Mesendoderm (in vitro differentiated cells): ENCODE data around the gene RAB37.

Experiments
- DNase-seq: peaks from one replicate; pipeline ENCODE4 v3.0.0; 2013
- H2AK5ac ChIP-seq: 2 replicates; pipeline ENCODE4 v1.6.1; 2013; ENCODE audit warnings: low read length, inconsistent platforms
- H2BK120ac ChIP-seq: 2 replicates; pipeline ENCODE4 v1.6.1; 2013; ENCODE audit warnings: low read depth, mild to moderate bottlenecking, low read length, moderate library complexity, mixed read lengths
- H2BK15ac ChIP-seq: replicated peaks from 2 replicates; pipeline ENCODE4 v1.6.1; 2013; ENCODE audit warnings: low read depth, mild to moderate bottlenecking, moderate library complexity
- H2BK5ac ChIP-seq: 2 replicates; pipeline ENCODE4 v1.6.1; 2013; ENCODE audit warnings: low read length, inconsistent platforms
- H3K18ac ChIP-seq: 2 replicates; pipeline ENCODE4 v1.6.1; 2013; ENCODE audit warnings: mild to moderate bottlenecking, low read length, mixed read lengths
- H3K23ac ChIP-seq: one replicate; pipeline ENCODE4 v1.6.1; 2013; ENCODE audit warnings: low read length
- H3K27ac ChIP-seq: 2 replicates; pipeline ENCODE4 v1.5.1; 2013; ENCODE audit warnings: low read depth, mild to moderate bottlenecking, inconsistent platforms, low read length, moderate library complexity
- H3K27me3 ChIP-seq: 2 replicates; pipeline ENCODE4 v1.6.1; 2013; ENCODE audit warnings: low read length, control low read depth, mild to moderate bottlenecking, inconsistent platforms; ENCODE audit not compliant: insufficient read depth, poor library complexity
- H3K36me3 ChIP-seq: 2 replicates; pipeline ENCODE4 v1.6.1; 2013; ENCODE audit warnings: low read length, inconsistent platforms; ENCODE audit not compliant: control insufficient read depth, insufficient read depth
- H3K4ac ChIP-seq: one replicate; pipeline ENCODE4 v1.6.1; 2013; ENCODE audit warnings: low read depth, mild to moderate bottlenecking, low read length, moderate library complexity
- H3K4me1 ChIP-seq: 2 replicates; pipeline ENCODE4 v1.6.1; 2013; ENCODE audit warnings: low read depth, low read length, inconsistent platforms; ENCODE audit not compliant: control insufficient read depth
- H3K4me2 ChIP-seq: 2 replicates; pipeline ENCODE4 v1.6.1; 2013; ENCODE audit warnings: low read length
- H3K4me3 ChIP-seq: 2 replicates; pipeline ENCODE4 v1.5.1; 2013; ENCODE audit warnings: mild to moderate bottlenecking, low read length
- H3K56ac ChIP-seq: one replicate; pipeline ENCODE4 v1.6.1; 2013; ENCODE audit warnings: low read length
- H3K79me1 ChIP-seq: 2 replicates; pipeline ENCODE4 v1.6.1; 2013; ENCODE audit warnings: low read length, inconsistent platforms
- H3K79me2 ChIP-seq: 2 replicates; pipeline ENCODE4 v1.6.1; 2013; ENCODE audit warnings: mild to moderate bottlenecking, low read length; ENCODE audit not compliant: control insufficient read depth, insufficient read depth
- H3K9ac ChIP-seq: 2 replicates; pipeline ENCODE4 v1.6.1; 2013; ENCODE audit warnings: low read length, inconsistent platforms
- H4K5ac ChIP-seq: one replicate; pipeline ENCODE4 v1.6.1; 2013; ENCODE audit warnings: low read length
- H4K8ac ChIP-seq: one replicate; pipeline ENCODE4 v1.6.1; 2013; ENCODE audit warnings: low read depth, mild to moderate bottlenecking, control low read depth, low read length, moderate library complexity
- WGBS: extraction: QIAGEN DNeasy Blood & Tissue Kit; methylation state at CpG from one replicate; pipeline ENCODE4 v1.1.7; 2013; ENCODE audit warnings: low lambda C conversion rate, missing lambda C conversion rate; ENCODE audit not compliant: insufficient coverage; ENCODE audit errors: extremely low coverage; 5-methylcytosine and 5-hydroxymethylcytosine counted together

RAB37 gene

DNA sequence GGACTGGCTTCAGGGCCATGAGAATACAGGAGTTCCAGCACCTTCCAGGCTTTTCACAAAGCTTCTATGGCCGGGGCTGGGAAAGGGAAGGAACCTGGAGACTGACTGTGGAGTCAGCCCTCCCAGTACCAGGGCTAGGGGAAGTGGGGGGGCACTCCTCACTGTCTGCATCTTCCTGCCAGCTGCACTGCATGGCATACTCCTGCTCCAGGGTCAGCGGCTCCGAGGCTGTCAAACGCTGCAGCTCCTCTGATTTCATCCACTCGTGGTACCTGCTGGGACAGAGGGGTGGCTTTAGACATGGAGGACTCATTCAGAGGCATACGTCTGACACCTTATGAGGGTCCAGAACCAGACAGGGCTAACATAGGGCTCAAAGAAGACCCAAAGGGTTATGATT lies 36.4 kb downstream of the RAB37 start:
- no peak for DNase-seq
- Histone ChIP-seq H4K5ac (no peak overlapping the region), H3K56ac (no peak overlapping the region), H3K9ac (no peak overlapping the region), H3K4me1 (peaks cover 3% of the 10 kb centered on the region), H3K79me1 (peaks cover 20% of the 10 kb centered on the region), H3K18ac (no peak overlapping the region), H3K23ac (no peak overlapping the region), H2BK120ac (no peak overlapping the region), H3K36me3 (peaks cover 5% of the 10 kb centered on the region), H2BK5ac (no peak overlapping the region), H3K4me3 (no peak overlapping the region), H2AK5ac (no peak overlapping the region), H3K4me2 (no peak overlapping the region), H2BK15ac (no peak overlapping the region), H3K4ac (no peak overlapping the region), H3K79me2 (peaks cover 13% of the 10 kb centered on the region), H3K27me3 (no peaks in the 10 kb centered on the region), H4K8ac (no peak overlapping the region), H3K27ac (no peak overlapping the region)
- no CpG with 5 or more reads among the region's 6 CpGs for WGBS

DNA sequence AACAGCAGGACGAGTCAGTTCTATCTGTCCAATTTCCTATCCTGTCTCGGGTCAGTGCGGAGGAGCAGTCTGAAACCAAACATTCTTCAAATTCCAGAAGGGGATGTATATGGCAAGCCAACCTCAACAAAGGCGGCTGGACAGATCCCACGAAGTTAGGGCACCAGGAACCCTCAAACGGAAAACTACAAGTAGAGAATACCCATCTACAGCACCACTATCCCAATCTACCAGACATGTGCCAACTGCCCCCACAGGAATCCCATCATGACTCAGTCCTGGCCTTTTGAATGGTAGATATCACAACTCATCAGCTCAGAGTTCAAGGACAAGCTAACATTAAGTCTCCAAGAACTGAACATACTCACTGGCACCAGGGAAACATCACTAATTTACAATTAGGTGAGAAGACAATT lies 36.8 kb downstream of the RAB37 start:
- Histone ChIP-seq H3K36me3 (peaks cover 5% of the 10 kb centered on the region), H2BK5ac (no peak overlapping the region), H3K4me2 (no peak overlapping the region), H2BK15ac (no peak overlapping the region), H2BK120ac (no peak overlapping the region), H3K27me3 (no peaks in the 10 kb centered on the region), H3K18ac (no peak overlapping the region), H4K8ac (no peak overlapping the region), H3K4ac (no peak overlapping the region), H3K79me2 (peaks cover 13% of the 10 kb centered on the region), H3K56ac (no peak overlapping the region), H3K9ac (no peak overlapping the region), H3K4me1 (peaks cover 3% of the 10 kb centered on the region), H3K23ac (no peak overlapping the region), H3K4me3 (no peak overlapping the region), H2AK5ac (no peak overlapping the region), H4K5ac (no peak overlapping the region), H3K79me1 (peaks cover 20% of the 10 kb centered on the region), H3K27ac (no peak overlapping the region)
- no peak for DNase-seq
- no CpG with 5 or more reads among the region's 6 CpGs for WGBS

DNA sequence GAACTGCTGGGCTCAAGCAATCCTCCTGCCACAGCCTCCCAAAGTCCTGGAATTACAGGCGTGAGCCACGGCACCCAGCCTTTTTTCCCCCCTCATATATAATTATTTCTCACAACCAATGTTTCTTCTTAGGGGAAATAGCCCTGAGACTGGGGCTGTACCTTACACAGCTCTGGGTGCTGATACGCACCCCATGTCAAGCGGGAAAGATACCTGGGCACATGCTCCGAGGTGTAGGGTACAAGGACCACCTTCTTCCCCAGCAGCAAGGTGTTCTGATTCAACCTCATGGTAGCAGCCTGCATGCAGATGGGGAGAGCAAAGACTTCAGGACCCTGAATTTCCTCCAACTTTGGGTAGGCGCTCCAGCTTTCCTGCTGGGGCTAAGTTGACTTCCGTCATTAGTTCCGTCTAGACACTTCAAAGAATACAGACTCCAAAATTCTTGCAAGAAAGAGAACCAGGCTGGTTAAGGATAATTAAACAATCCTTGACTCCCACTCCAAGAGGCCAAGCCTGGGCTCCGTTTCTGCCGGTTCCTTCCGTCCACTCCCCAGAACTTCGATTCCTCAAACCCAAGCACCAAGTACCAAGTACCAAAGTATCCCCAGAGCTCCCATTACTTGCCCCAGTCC lies 38.5 kb downstream of the RAB37 start:
- H2BK5ac ChIP-seq: peak overlapping the region; percentile 31
- H2BK15ac ChIP-seq: no peak overlapping the region
- no peak overlapping the region for H2BK120ac ChIP-seq
- H2AK5ac ChIP-seq: no peak overlapping the region
- peak overlapping the region; percentile 83 for H3K4me3 ChIP-seq
- peak overlapping the region; percentile 63 for H3K4me2 ChIP-seq
- H3K23ac ChIP-seq: no peak overlapping the region
- DNase-seq: no peak
- peak overlapping the region; percentile 52 for H3K18ac ChIP-seq
- peaks cover 3% of the 10 kb centered on the region for H3K4me1 ChIP-seq
- peak overlapping the region; percentile 87 for H3K27ac ChIP-seq
- H3K9ac ChIP-seq: peak overlapping the region; percentile 93
- H3K56ac ChIP-seq: peak overlapping the region; percentile 91
- peaks cover 20% of the 10 kb centered on the region for H3K79me1 ChIP-seq
- H3K4ac ChIP-seq: no peak overlapping the region
- no peaks in the 10 kb centered on the region for H3K27me3 ChIP-seq
- peaks cover 13% of the 10 kb centered on the region for H3K79me2 ChIP-seq
- no CpG with 5 or more reads among the region's 12 CpGs for WGBS
- peaks cover 1% of the 10 kb centered on the region for H3K36me3 ChIP-seq
- H4K5ac ChIP-seq: no peak overlapping the region
- H4K8ac ChIP-seq: no peak overlapping the region

DNA sequence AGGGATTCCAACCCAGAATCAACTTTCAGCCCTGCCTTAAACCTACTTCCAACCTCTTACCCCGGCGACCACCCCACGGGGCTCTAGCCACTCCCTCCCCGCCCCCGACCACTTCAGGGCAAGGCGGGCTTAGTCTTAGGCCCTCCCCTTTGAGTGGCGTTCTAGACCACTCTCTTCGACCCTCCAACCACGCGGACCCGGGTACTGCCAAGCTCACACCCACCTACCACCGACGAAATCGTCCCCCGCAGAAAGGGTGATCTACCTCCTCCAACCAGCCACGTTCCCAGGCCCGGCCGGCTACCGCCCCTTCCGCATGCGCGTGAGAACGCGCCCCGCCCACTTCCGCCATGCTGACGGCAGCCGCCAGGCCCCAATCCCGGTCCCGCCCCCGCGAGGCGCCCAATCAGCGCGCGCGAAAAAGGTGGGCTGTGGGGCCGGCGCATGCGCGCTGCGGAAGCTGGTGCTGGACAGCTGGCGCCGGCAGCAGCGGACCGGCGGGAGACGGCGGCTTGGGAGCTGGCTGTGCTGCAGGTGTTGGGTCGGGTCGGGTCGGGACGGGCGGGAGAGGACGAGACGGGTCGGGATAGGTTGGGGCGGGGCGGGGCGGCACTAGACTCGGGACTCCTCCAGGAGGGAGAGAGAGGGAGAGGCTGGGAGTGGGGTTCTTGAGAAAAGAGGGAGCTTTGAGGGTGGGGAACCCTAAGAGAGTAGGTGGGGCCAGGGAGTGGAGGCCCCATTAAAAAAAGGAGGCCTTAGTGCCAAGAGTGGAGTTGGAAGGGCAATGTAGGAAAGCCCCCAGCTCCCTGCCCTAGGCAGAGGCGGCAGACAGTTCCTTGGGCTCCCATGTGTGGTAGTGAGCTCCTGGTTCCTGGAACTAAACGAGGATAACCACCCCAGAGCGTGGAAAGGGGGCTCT lies 39.2 kb downstream of the RAB37 start, which contains the start of gene NAT9:
NAT9 (minus strand) TSS at position 302 of the 919 bp plus-strand sequence. CDS start 647 bp downstream, outside the sequence.
- DNase-seq: peak; percentile 98
- Histone ChIP-seq H3K27ac (peak within 1 kb of the TSS; percentile 87), H3K79me2 (peaks cover 13% of the 10 kb centered on the region), H3K4me2 (peak within 1 kb of the TSS; percentile 95), H3K56ac (peak within 1 kb of the TSS; percentile 92), H3K4me3 (peak within 1 kb of the TSS; percentile 89), H3K23ac (no peak within 1 kb of the TSS), H3K4me1 (peaks cover 3% of the 10 kb centered on the region), H2AK5ac (peak within 1 kb of the TSS; percentile 41), H4K5ac (no peak within 1 kb of the TSS), H2BK5ac (peak within 1 kb of the TSS; percentile 31), H3K27me3 (no peaks in the 10 kb centered on the region), H3K9ac (peak within 1 kb of the TSS; percentile 93), H3K36me3 (peaks cover under 1% of the 10 kb centered on the region), H3K79me1 (peaks cover 20% of the 10 kb centered on the region), H2BK120ac (peak within 1 kb of the TSS; percentile 56), H2BK15ac (no peak within 1 kb of the TSS), H4K8ac (no peak within 1 kb of the TSS), H3K18ac (peak within 1 kb of the TSS; percentile 52), H3K4ac (peak within 1 kb of the TSS; percentile 63)
- no CpG with 5 or more reads among the region's 64 CpGs for WGBS

GRCh38 chr17:74776990-74777389 lies 39.9 kb downstream of the RAB37 start:
- no peak overlapping the region for H2BK15ac ChIP-seq
- H2BK5ac ChIP-seq: no peak overlapping the region
- H3K9ac ChIP-seq: peak overlapping the region; percentile 87
- no peak overlapping the region for H3K18ac ChIP-seq
- H3K4ac ChIP-seq: no peak overlapping the region
- no peaks in the 10 kb centered on the region for H3K27me3 ChIP-seq
- no peaks in the 10 kb centered on the region for H3K36me3 ChIP-seq
- H3K23ac ChIP-seq: no peak overlapping the region
- peak overlapping the region; percentile 89 for H3K4me3 ChIP-seq
- WGBS: no CpG with 5 or more reads among the region's 10 CpGs
- peak; percentile 56 for DNase-seq
- peak overlapping the region; percentile 92 for H3K56ac ChIP-seq
- H2BK120ac ChIP-seq: no peak overlapping the region
- peaks cover 3% of the 10 kb centered on the region for H3K4me1 ChIP-seq
- no peak overlapping the region for H3K27ac ChIP-seq
- H4K8ac ChIP-seq: no peak overlapping the region
- H3K79me2 ChIP-seq: peaks cover 13% of the 10 kb centered on the region
- H4K5ac ChIP-seq: no peak overlapping the region
- peak overlapping the region; percentile 95 for H3K4me2 ChIP-seq
- peak overlapping the region; percentile 41 for H2AK5ac ChIP-seq
- H3K79me1 ChIP-seq: peaks cover 20% of the 10 kb centered on the region
